Fibroblast of the aortic adventitia (primary cell): ENCODE measurements around the gene SNX32. TPM values are rescaled to one million over a fixed set of nuclear protein-coding genes. Genes with fewer than 3 reads are reported as not detected.
"Not testable (repeated sequence)": the region's sequence is repeated elsewhere in the genome, so short reads cannot be mapped to it uniquely, and the experiment has no call there.

ENCODE experiments used
- DNase-seq: peaks from one replicate; pipeline ENCODE4 v3.0.0-alpha.2; 2010; ENCODE audit warnings: low read depth
- H3K4me3 ChIP-seq: 2 replicates; pipeline ENCODE4 v1.5.1; 2011; ENCODE audit warnings: low read depth, mild to moderate bottlenecking, control low read depth, low read length, moderate library complexity
- CTCF ChIP-seq: IDR thresholded peaks from 2 replicates; pipeline ENCODE4 v1.5.1; 2011; ENCODE audit warnings: mild to moderate bottlenecking, low read length, control low read depth, inconsistent platforms; ENCODE audit not compliant: insufficient read depth
- total RNA-seq: library from RNA; depleted of rRNA; stranded (reverse); fragments of >200 nt; gene quantifications from 2 replicates; pipeline ENCODE4 v1.2.3, GENCODE V29; 2012; ENCODE audit warnings: low replicate concordance

SNX32 gene
- total RNA-seq, 1 donor: 1.6 TPM

GRCh38 chr11:65817835-65818680 lies 15.7 kb upstream of the SNX32 start:
- peak; percentile 85 for DNase-seq
- peak; percentile 91 for TF ChIP-seq CTCF
- H3K4me3 ChIP-seq: peak overlapping the region; percentile 81

GRCh38 chr11:65821107-65821506 lies 12.7 kb upstream of the SNX32 start:
- no peak for TF ChIP-seq CTCF
- DNase-seq: no peak
- no peak overlapping the region for H3K4me3 ChIP-seq

- no peak for DNase-seq
- no peak overlapping the region for H3K4me3 ChIP-seq
- TF ChIP-seq CTCF: no peak
Observed at GRCh38 chr11:65822776-65823528, 10.8 kb upstream of the SNX32 start.

- no peak for TF ChIP-seq CTCF
- H3K4me3 ChIP-seq: no peak overlapping the region
- no peak for DNase-seq
Observed at GRCh38 chr11:65826984-65827735, 6.6 kb upstream of the SNX32 start.

GRCh38 chr11:65829459-65829858 lies 4.3 kb upstream of the SNX32 start:
- H3K4me3 ChIP-seq: no peak overlapping the region
- no peak for TF ChIP-seq CTCF

GRCh38 chr11:65832231-65832630 lies 1.5 kb upstream of the SNX32 start:
- H3K4me3 ChIP-seq, DNase-seq: not testable (repeated sequence)

More at GRCh38 chr11:65829459-65829858, 4.3 kb upstream of the SNX32 start:
- no peak for DNase-seq

GRCh38 chr11:65834202-65834601 lies 439 bp downstream of the SNX32 start:
- TF ChIP-seq CTCF: no peak
- DNase-seq: peak; percentile 29
- H3K4me3 ChIP-seq: peak overlapping the region; percentile 93
